SJCRH30 (cell line): ENCODE data around the gene COL6A1. TPM values are rescaled to one million over a fixed set of nuclear protein-coding genes. Genes with fewer than 3 reads are reported as not detected.

Experiments used
- DNase-seq, 2 experiments: peaks; one replicate each; pipeline ENCODE4 v3.0.0-alpha.2; 2015 to 2020
- H3K27ac ChIP-seq: fragments of 250-450 bp; sonication (Bioruptor Pico); 2 replicates; pipeline ENCODE4 v1.5.1; 2020; ENCODE audit warnings: mild to moderate bottlenecking, moderate library complexity
- H3K27me3 ChIP-seq: fragments of 250-450 bp; sonication (Bioruptor Pico); 2 replicates; pipeline ENCODE4 v1.5.1; 2020; ENCODE audit warnings: mild to moderate bottlenecking, moderate library complexity
- H3K36me3 ChIP-seq: fragments of 250-450 bp; sonication (Bioruptor Pico); 2 replicates; pipeline ENCODE4 v1.5.1; 2020; ENCODE audit warnings: mild to moderate bottlenecking, moderate library complexity
- H3K4me1 ChIP-seq: fragments of 250-450 bp; sonication (Bioruptor Pico); 2 replicates; pipeline ENCODE4 v1.5.1; 2020; ENCODE audit warnings: mild to moderate bottlenecking, moderate library complexity
- H3K4me3 ChIP-seq: fragments of 250-450 bp; sonication (Bioruptor Pico); 2 replicates; pipeline ENCODE4 v1.5.1; 2020; ENCODE audit warnings: mild to moderate bottlenecking, moderate library complexity
- H3K9me3 ChIP-seq: fragments of 250-450 bp; sonication (Bioruptor Pico); replicated peaks from 2 replicates; pipeline ENCODE4 v1.5.1; 2020; ENCODE audit warnings: mild to moderate bottlenecking, moderate library complexity
- total RNA-seq: library from RNA; depleted of rRNA; stranded (reverse); fragments of >200 nt; shearing (Covaris generic); gene quantifications from 2 replicates; pipeline ENCODE4 v1.2.3, GENCODE V29; 2014

COL6A1 gene
- total RNA-seq, 1 experiment from 2014 or later: 12.6 TPM

DNA sequence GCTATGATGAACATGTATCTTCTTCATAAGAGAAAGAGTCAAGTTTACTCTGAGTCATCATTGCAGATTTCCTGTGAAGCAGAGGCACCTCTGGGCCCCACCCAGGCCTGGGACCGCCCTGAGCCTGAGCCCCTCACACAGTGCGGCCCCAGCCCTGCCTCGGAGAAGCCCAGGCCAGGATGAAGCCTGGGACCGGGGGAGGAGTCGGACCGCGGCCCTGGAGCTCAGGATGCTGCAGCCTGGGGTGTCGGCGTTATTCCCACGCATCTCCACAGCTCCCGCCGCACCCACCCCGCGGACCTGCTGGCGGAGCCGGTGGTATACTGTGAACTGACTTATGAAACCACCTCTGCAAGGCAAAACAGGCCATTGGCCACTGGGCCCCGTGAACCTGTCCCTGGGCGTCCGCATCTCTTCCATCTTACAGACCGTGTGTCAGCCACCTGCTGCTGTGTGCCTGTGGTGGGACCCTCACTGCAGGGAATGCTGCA, 2.4 kb upstream of the COL6A1 start:
- DNase-seq: peak in 1 of 2 experiments; percentile 36
- H3K27ac ChIP-seq: no peak overlapping the region
- peaks cover 13% of the 10 kb centered on the region for H3K4me1 ChIP-seq

GRCh38 chr21:45979651-45980050, 1.9 kb upstream of the COL6A1 start:
- H3K4me3 ChIP-seq: no peak overlapping the region
- no peaks in the 10 kb centered on the region for H3K36me3 ChIP-seq
- no peaks in the 10 kb centered on the region for H3K27me3 ChIP-seq
- no peaks in the 10 kb centered on the region for H3K9me3 ChIP-seq
- DNase-seq: no peak
- peaks cover 13% of the 10 kb centered on the region for H3K4me1 ChIP-seq
- no peak overlapping the region for H3K27ac ChIP-seq

More for the DNA sequence above, 2.4 kb upstream of the COL6A1 start:
- Histone ChIP-seq H3K4me3 (no peak overlapping the region), H3K36me3 (no peaks in the 10 kb centered on the region), H3K9me3 (no peaks in the 10 kb centered on the region), H3K27me3 (no peaks in the 10 kb centered on the region)

- no peaks in the 10 kb centered on the region for H3K36me3 ChIP-seq
- peaks cover 12% of the 10 kb centered on the region for H3K4me1 ChIP-seq
- no peak for DNase-seq
- no peak overlapping the region for H3K4me3 ChIP-seq
- no peaks in the 10 kb centered on the region for H3K9me3 ChIP-seq
- H3K27ac ChIP-seq: no peak overlapping the region
- H3K27me3 ChIP-seq: no peaks in the 10 kb centered on the region
Measured at GRCh38 chr21:45980271-45980670, 1.3 kb upstream of the COL6A1 start.

GRCh38 chr21:45980697-45981096, 873 bp upstream of the COL6A1 start:
- no peak for DNase-seq
- no peaks in the 10 kb centered on the region for H3K36me3 ChIP-seq
- H3K27ac ChIP-seq: no peak overlapping the region
- H3K27me3 ChIP-seq: no peaks in the 10 kb centered on the region
- H3K4me3 ChIP-seq: peak overlapping the region; percentile 38; the same call in 1 of the 2 replicates
- peaks cover 10% of the 10 kb centered on the region for H3K4me1 ChIP-seq
- H3K9me3 ChIP-seq: no peaks in the 10 kb centered on the region

DNA sequence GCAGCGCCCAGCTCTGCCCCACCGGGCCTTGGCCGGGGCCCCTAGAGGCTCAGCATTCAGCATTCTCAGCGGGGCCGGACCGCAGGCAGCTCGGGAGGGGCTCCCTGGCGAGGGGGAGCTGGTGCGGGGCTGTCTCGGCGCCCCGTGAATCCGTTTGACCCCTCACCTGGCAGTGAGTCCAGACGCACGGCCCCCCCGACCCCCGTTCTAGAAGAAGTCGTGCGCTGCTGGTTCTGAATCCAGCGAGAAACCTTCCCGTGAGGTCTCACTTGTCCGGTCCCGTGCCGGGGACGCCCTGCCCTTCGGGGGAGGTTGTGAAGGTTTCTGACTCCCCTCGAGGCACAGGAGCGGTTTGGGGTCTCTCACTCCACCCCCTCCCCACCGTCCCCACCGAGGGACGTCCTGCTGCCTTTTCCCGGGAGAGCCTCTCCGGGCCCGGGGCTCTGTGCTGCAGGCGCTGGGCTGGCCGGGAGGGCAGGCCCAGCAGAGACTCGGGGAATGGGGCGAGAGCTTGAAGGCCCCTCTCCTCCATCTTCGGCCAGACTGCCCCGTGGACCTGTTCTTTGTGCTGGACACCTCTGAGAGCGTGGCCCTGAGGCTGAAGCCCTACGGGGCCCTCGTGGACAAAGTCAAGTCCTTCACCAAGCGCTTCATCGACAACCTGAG, 655 bp downstream of the COL6A1 start:
- Histone ChIP-seq H3K27ac (no peak overlapping the region), H3K27me3 (no peaks in the 10 kb centered on the region), H3K9me3 (no peaks in the 10 kb centered on the region), H3K4me1 (peaks cover 4% of the 10 kb centered on the region), H3K36me3 (no peaks in the 10 kb centered on the region), H3K4me3 (peak overlapping the region; percentile 64)
- DNase-seq: peak in 1 of 2 experiments; percentile 15

DNA sequence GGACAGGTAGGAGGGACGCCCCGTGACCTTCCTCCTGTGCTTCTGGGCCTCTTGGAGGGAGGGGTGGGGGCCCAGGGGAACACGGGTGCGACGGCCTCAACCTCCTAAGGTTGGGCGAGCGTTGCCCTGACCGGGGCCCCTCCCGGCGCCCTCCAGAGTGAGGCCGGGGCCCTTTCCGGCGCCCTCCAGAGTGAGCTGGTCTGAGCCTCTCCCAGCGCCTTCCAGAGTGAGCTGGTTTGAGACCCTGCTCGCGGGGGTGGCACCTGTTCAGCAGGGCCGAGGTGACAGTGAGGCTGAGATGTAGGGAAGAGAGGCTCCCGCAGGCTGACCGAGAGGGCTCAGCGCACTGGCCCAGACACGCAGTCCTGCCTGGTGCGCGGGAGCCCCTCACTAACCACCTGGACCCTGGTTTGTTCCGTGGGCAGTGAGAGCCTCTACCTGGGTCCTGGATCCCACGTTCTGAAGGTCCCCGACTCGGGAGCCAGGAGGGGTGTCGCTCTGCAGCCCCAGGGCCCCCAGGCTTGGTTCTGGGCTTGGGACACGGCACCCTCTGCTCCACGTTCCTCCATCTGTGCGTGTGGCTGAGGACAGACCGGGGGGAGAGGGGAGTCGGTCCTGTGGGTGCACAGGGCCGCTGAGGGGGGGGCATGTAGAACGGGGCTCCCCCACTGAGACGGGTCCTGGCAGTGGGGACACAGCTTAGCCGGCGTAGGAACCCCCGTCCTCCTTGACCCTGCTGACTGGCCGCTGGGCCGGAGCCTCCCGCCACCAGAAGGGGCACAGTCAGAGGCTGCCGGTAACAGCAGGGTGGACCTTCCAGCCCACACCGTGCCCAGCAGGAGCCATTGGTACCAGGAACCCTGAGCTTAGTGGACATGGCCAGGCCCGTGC, 1.4 kb downstream of the COL6A1 start:
- H3K4me1 ChIP-seq: peaks cover 4% of the 10 kb centered on the region
- H3K9me3 ChIP-seq: no peaks in the 10 kb centered on the region
- H3K27me3 ChIP-seq: no peaks in the 10 kb centered on the region
- DNase-seq: no peak
- no peak overlapping the region for H3K27ac ChIP-seq
- H3K36me3 ChIP-seq: no peaks in the 10 kb centered on the region
- peak overlapping the region; percentile 64 for H3K4me3 ChIP-seq

DNA sequence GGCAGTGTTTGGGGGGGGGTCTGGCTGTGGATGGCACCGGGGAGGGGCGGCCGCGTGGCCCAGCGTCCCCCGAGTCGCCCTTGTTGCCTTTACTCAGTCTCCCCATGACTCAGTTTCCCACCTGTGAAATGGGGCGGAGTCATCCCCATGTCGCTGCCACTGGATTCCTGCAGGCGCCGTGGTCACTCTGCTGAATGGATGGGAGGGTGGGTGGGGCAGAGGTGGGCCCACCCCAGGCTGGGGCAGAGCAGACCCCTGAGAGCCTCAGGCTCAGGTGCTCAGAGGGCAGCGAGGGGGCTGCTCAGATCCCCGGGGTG, 2.0 kb downstream of the COL6A1 start:
- Histone ChIP-seq H3K36me3 (no peaks in the 10 kb centered on the region), H3K27ac (no peak overlapping the region), H3K9me3 (no peaks in the 10 kb centered on the region), H3K27me3 (no peaks in the 10 kb centered on the region), H3K4me3 (no peak overlapping the region), H3K4me1 (peaks cover 4% of the 10 kb centered on the region)
- DNase-seq: no peak

DNA sequence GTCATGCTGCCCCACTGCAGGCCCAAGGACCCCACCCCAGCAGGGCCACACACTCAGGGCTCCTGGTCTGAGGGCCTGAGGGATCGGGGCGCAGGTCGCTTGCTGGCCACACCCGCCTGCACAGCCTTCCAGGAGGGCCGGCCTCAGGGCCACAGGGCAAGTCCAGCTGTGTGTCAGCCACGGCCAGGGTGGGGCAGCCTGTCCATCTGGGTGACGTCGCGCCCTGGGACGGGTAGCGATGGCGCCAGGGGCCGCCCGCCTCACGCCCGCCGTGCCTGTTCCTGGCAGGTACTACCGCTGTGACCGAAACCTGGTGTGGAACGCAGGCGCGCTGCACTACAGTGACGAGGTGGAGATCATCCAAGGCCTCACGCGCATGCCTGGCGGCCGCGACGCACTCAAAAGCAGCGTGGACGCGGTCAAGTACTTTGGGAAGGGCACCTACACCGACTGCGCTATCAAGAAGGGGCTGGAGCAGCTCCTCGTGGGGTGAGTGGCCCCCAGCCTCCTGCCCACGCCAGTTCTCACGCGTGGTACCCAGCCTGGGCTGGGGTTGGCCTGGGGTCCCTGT, 2.5 kb downstream of the COL6A1 start:
- no peaks in the 10 kb centered on the region for H3K36me3 ChIP-seq

DNA sequence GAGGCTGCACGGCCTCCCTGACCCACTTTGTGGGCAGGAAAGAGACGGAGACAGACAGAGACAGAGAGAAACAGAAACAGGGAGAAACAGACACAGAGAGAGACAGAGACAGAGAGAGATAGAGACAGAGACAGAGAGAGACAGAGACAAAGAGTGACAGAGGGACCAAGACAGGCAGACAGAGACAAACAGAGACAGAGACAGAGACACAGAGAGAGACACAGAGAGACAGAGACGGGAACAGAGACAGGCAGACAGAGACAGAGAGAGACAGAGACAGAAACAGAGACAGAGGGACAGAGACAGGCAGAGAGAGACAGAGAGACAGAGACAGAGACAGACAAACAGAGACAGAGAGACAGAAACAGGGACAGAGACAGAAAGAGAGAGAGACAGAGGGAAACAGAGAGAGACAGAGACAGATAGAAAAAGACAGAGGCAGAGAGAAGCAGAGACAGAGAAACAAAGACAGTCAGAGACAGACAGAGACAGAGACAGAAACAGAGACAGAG, 3.1 kb downstream of the COL6A1 start:
- H3K4me1 ChIP-seq: no peaks in the 10 kb centered on the region; the same call in 1 of the 2 replicates
- H3K27ac ChIP-seq: no peak overlapping the region
- H3K27me3 ChIP-seq: no peaks in the 10 kb centered on the region
- H3K36me3 ChIP-seq: no peaks in the 10 kb centered on the region
- DNase-seq: no peak
- H3K9me3 ChIP-seq: no peaks in the 10 kb centered on the region
- no peak overlapping the region for H3K4me3 ChIP-seq

More for the DNA sequence above, 2.5 kb downstream of the COL6A1 start:
- peaks cover 1% of the 10 kb centered on the region for H3K4me1 ChIP-seq
- no peak overlapping the region for H3K27ac ChIP-seq
- no peaks in the 10 kb centered on the region for H3K27me3 ChIP-seq
- no peak for DNase-seq
- no peak overlapping the region for H3K4me3 ChIP-seq
- H3K9me3 ChIP-seq: no peaks in the 10 kb centered on the region

DNA sequence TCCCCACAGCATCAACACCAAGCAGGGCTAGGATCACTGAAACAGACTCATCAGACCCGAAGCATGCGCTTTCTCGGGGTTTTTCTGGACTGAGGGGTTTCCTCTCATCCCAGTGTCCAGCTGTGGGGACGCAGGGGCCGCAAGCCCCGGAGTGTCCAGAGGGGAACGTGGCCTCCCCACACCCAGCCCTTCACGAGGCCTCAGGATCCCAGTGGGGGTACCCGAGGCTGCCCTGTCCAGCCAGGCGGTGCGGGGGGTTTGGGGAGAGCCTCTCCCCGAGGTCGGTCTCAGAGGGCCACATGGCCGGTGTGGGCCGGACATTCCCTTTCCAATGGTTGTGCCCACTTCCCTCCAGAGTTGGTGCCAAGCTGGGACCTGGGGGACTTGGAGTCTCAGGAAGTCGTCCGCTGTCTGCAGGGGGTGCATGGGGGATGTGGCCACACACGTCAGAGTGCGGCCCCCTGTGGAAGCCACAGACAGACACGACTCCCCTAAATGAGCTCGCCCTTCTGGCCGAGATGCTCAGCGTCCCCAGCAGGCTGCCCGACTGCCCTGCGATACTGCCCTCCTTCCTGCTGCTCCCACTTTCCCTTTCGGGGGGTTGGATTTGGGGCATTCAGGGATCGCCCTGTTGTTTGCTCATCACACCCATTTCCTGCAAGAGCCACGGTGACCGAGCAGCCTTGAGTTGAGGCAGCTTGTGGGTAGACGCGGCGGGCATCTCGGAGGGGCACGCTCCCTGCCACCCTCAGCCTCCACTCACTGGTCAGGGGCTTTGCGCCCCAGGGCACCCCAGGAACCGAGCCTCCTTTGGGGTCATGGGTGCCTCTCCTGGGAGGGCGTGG, 4.1 kb downstream of the COL6A1 start:
- no peak for DNase-seq
- H3K36me3 ChIP-seq: no peaks in the 10 kb centered on the region
- no peaks in the 10 kb centered on the region for H3K27me3 ChIP-seq
- no peaks in the 10 kb centered on the region for H3K9me3 ChIP-seq
- H3K4me1 ChIP-seq: no peaks in the 10 kb centered on the region; the same call in 1 of the 2 replicates
- no peak overlapping the region for H3K27ac ChIP-seq
- H3K4me3 ChIP-seq: no peak overlapping the region

- no peak for DNase-seq
- Histone ChIP-seq H3K4me1 (no peaks in the 10 kb centered on the region), H3K9me3 (no peaks in the 10 kb centered on the region), H3K4me3 (no peak overlapping the region), H3K36me3 (no peaks in the 10 kb centered on the region), H3K27ac (no peak overlapping the region), H3K27me3 (no peaks in the 10 kb centered on the region)
Measured at GRCh38 chr21:45986316-45987051, 4.9 kb downstream of the COL6A1 start.

DNA sequence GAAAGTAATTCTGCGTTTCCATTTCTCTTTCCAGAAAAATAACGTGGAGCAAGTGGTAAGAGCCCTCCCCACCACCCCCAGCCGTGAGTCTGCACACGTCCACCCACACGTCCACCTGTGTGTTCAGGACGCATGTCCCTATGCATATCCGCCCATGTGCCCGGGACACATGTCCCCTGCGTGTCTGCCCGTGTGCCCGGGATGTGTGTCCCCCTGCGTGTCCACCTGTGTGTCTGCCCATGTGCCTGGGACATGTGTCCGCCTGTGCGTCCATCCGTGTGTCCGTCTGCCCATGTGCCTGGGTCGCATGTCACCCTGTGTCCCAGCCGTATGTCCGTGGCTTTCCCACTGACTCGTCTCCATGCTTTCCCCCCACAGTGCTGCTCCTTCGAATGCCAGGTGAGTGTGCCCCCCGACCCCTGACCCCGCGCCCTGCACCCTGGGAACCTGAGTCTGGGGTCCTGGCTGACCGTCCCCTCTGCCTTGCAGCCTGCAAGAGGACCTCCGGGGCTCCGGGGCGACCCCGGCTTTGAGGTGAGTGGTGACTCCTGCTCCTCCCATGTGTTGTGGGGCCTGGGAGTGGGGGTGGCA, 5.6 kb downstream of the COL6A1 start:
- Histone ChIP-seq H3K27ac (no peak overlapping the region), H3K27me3 (no peaks in the 10 kb centered on the region), H3K9me3 (no peaks in the 10 kb centered on the region), H3K36me3 (no peaks in the 10 kb centered on the region), H3K4me1 (no peaks in the 10 kb centered on the region), H3K4me3 (no peak overlapping the region)
- no peak for DNase-seq
